DND-41 (cell line): ENCODE results near the gene BCAS3.

Source experiments
- CTCF ChIP-seq: IDR thresholded peaks from 2 replicates; pipeline ENCODE4 v1.5.1; 2012; ENCODE audit warnings: borderline replicate concordance, low read length, moderate library complexity, mild to moderate bottlenecking; ENCODE audit not compliant: poor library complexity, severe bottlenecking; ENCODE audit errors: extremely low read depth
- EZH2 ChIP-seq: IDR thresholded peaks from 3 replicates; pipeline ENCODE4 v1.6.1; 2012; ENCODE audit warnings: borderline replicate concordance, low read depth, mild to moderate bottlenecking, moderate library complexity, low read length, inconsistent platforms; ENCODE audit not compliant: severe bottlenecking

GRCh38 chr17:61238455-61238933, 560.8 kb downstream of the BCAS3 start:
- no peak for TF ChIP-seq CTCF
- TF ChIP-seq EZH2, result no peak
